Measurements from ENCODE around the gene NPY4R.
"Not testable (repeated sequence)": the region's sequence is repeated elsewhere in the genome, so short reads cannot be mapped to it uniquely, and the experiment has no call there.

NPY4R gene

GRCh38 chr10:46415291-46415690, 50.5 kb downstream of the NPY4R start:
- not testable (repeated sequence) for H3K9me3 ChIP-seq (ENCODE audit: insufficient read depth, low read length); H3K27ac ChIP-seq (ENCODE audit: low read length); H3K9ac ChIP-seq (ENCODE audit: low read length); H3K79me2 ChIP-seq (ENCODE audit: low read length); H3K4me3 ChIP-seq (ENCODE audit: low read length); H3K4me1 ChIP-seq (ENCODE audit: low read length); H3K36me3 ChIP-seq (replicated peaks; ENCODE audit: low read depth, low read length); H2AFZ ChIP-seq (ENCODE audit: low read depth, low read length); H3K4me2 ChIP-seq (ENCODE audit: low read length); H4K20me1 ChIP-seq (ENCODE audit: insufficient read depth, low read length); H3K27me3 ChIP-seq (ENCODE audit: low read depth, low read length)

GRCh38 chr10:46412665-46413064, 53.1 kb downstream of the NPY4R start:
- not testable (repeated sequence) for H3K79me2 ChIP-seq (ENCODE audit: low read length); H3K36me3 ChIP-seq (replicated peaks; ENCODE audit: low read depth, low read length); H3K9ac ChIP-seq (ENCODE audit: low read length); H3K4me2 ChIP-seq (ENCODE audit: low read length); H3K4me3 ChIP-seq (ENCODE audit: low read length); H2AFZ ChIP-seq (ENCODE audit: low read depth, low read length); H3K9me3 ChIP-seq (ENCODE audit: insufficient read depth, low read length); H3K4me1 ChIP-seq (ENCODE audit: low read length); H3K27me3 ChIP-seq (ENCODE audit: low read depth, low read length); H4K20me1 ChIP-seq (ENCODE audit: insufficient read depth, low read length); H3K27ac ChIP-seq (ENCODE audit: low read length)

GRCh38 chr10:46411123-46411522, 54.6 kb downstream of the NPY4R start:
- not testable (repeated sequence) for H3K27ac ChIP-seq (ENCODE audit: low read length); H3K36me3 ChIP-seq (replicated peaks; ENCODE audit: low read depth, low read length); H3K9me3 ChIP-seq (ENCODE audit: insufficient read depth, low read length); H3K27me3 ChIP-seq (ENCODE audit: low read depth, low read length); H3K4me2 ChIP-seq (ENCODE audit: low read length); H4K20me1 ChIP-seq (ENCODE audit: insufficient read depth, low read length); H3K4me3 ChIP-seq (ENCODE audit: low read length); H3K79me2 ChIP-seq (ENCODE audit: low read length); H3K9ac ChIP-seq (ENCODE audit: low read length); H3K4me1 ChIP-seq (ENCODE audit: low read length); H2AFZ ChIP-seq (ENCODE audit: low read depth, low read length)

Measured in OCI-LY3 (cell line).